IPS DF 19.7 (cell line): ENCODE measurements around the gene NDUFS7.
"Not testable (repeated sequence)": the region's sequence is repeated elsewhere in the genome, so short reads cannot be mapped to it uniquely, and the experiment has no call there.

Source experiments
- DNase-seq: peaks from one replicate; pipeline ENCODE4 v3.0.0-alpha.2; 2013; ENCODE audit warnings: low read depth, low spot score

The NDUFS7 gene

GRCh38 chr19:1432507-1432887 lies 48.8 kb downstream of the NDUFS7 start:
- DNase-seq, result no peak

GRCh38 chr19:1433119-1434039 lies 49.7 kb downstream of the NDUFS7 start:
- DNase-seq, result no peak

DNA sequence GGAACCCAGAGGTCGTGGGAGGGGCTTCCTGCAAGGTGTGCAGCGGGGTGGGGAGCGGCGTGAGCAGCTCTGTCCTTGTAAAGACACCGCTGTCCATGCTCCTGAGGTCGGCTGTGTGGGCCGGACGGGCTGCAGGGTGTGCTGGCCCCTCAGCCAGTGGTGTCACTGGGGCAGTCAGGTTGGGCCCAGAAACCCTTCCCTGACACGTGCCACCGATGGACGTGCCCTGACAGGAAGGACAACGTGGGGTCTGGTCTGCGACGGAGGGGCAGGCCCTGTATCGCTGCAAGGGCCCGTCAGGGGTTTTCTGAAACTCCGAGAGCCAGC lies 50.3 kb downstream of the NDUFS7 start:
- no peak for DNase-seq

DNA sequence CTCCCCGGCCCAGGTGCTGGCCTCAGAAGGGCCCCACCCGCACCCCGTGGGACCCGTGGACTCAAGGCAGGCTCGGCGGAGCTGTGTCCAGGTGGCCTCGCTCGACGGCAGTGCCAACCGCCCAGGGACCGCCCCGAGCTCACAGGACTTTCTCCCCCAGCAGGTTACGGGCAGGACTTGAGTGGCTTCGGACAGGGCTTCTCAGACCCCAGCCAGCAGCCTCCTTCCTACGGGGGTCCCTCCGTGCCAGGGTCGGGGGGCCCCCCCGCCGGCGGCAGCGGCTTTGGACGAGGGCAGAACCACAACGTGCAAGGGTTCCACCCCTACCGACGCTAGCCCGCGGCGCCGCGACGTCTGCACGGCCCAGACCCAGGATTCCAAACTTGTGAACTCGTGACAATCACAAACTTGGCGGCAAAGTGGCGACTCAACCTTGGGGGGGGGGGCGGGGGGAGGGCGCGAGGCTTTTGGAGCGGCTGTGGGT lies 50.9 kb downstream of the NDUFS7 start:
- no peak for DNase-seq

DNA sequence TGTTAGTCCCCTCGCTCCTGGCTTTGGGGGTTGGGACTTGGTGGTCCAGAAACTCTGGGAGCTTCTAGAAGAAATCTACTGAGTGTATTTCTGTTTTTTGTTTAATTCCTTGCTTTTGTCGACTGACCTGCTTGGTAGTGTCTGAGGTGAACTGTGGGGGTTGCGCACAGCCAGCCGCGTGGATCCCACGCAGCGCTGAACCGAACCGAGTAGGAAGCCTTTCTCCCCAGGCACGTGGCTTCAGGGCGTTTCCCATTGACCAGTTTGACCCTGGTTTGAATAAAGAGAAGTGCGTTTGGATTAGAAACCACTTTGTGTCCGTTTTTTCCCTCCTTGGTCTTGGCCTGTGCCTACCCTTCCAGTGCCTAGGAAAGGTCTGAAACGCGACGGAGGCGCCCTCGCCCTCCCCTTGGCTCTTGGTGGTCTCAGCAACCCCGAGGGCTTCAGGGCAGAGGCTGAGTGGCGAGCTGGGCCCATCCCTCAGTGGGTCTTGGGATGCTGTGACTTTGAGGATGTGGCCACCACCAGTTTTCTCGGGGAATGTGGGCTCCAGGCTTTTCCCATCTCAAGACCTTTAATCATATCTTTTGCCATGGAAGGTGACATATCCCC lies 51.8 kb downstream of the NDUFS7 start:
- no peak for DNase-seq

DNA sequence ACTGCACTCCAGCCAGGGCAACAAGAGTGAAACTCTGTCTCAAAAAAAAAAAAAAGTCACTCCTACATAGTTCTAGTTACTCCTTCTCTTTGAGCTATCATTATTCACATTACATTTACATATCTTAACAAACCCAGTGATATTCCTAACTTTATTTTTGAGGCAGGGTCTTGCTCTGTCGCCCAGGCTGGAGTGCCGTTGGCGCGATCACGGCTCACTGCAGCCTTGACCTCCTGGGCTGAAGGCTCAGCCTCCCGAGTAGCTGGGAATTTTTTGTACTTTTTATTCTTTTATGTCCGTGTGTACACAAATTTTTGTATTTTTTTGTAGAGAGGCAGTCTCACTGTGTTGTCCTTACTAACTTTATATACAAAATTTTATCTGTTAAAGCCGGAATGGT lies 53.9 kb downstream of the NDUFS7 start:
- DNase-seq, result no peak

- no peak for DNase-seq
These were observed 54.6 kb downstream of the NDUFS7 start, which contains the start of gene RPS15 for GRCh38 chr19:1438035-1438932. Gene RPS15, plus strand, starts transcription at chr19:1438396. Its CDS starts 30 bp downstream, at chr19:1438426.

GRCh38 chr19:1438933-1439354 lies 55.2 kb downstream of the NDUFS7 start:
- no peak for DNase-seq

DNA sequence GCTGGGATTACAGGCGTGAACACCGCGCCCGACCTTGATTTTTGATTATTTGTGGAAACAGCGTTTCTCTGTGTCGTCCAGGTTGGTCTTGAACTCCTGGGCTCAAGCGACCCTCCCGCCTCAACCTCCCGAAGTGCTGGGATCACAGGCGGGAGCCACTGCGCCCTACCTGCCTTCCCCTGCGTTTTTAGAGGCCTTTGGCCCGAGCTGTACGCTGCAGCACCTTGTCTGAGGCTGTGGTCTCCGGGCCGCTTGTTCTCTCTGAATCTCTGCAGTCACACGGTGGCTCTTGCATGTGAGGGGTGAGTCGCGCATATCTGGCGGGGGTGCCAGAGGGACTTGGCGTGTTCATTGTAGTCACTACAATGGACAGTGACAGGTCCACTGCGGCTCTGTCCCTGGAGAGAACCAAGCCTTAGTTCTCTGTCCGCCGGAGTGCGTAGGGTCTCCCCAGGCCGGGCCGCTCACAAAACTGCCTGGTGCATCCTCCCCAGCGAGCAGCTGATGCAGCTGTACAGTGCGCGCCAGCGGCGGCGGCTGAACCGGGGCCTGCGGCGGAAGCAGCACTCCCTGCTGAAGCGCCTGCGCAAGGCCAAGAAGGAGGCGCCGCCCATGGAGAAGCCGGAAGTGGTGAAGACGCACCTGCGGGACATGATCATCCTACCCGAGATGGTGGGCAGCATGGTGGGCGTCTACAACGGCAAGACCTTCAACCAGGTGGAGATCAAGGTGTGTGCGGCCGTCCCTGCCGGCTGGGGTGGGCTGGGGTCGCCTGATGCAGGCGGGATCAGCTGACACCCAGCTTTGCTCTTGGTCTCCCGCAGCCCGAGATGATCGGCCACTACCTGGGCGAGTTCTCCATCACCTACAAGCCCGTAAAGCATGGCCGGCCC lies 56.1 kb downstream of the NDUFS7 start:
- DNase-seq, result not testable (repeated sequence)

GRCh38 chr19:1440418-1440801 lies 56.7 kb downstream of the NDUFS7 start:
- DNase-seq, result no peak

GRCh38 chr19:1441022-1441426 lies 57.3 kb downstream of the NDUFS7 start:
- no peak for DNase-seq

DNA sequence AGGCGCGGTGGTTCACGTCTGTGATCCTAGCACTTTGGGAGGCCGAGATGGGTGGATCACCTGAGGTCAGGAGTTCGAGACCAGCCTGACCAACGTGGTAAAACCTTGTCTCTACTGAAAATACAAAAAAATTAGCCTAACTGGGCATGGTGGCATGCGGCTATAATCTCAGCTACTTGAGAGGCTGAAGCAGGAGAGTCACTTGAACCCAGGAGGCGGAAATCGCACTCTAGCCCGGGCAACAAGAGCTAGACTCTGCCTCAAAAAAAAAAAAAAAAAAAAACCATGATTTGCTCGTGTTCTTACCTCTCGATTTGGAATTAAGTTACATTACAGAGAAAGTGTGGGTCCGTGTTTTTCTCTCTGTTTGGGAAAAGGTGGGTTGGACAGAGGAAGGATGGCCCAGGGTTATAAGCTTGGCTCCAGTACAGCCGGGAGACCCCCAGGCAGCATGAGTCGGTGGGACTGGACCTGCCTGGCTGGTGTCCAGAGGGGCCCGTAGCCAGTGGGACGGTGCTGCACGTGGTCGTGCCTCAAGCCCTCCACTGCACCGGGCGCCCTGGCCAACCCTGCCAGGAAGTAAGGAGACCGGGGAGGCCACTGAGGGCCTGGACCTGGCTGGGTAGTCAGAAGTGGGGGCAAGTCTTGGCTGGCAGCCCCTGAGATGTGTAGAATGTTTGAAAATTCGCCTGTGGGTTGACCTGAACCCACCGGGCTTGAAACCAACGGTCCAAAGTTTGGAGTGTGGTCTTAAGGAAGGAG lies 58.2 kb downstream of the NDUFS7 start:
- DNase-seq, result no peak
